Measurements from ENCODE around the gene ZNF593.

ZNF593 gene

DNA sequence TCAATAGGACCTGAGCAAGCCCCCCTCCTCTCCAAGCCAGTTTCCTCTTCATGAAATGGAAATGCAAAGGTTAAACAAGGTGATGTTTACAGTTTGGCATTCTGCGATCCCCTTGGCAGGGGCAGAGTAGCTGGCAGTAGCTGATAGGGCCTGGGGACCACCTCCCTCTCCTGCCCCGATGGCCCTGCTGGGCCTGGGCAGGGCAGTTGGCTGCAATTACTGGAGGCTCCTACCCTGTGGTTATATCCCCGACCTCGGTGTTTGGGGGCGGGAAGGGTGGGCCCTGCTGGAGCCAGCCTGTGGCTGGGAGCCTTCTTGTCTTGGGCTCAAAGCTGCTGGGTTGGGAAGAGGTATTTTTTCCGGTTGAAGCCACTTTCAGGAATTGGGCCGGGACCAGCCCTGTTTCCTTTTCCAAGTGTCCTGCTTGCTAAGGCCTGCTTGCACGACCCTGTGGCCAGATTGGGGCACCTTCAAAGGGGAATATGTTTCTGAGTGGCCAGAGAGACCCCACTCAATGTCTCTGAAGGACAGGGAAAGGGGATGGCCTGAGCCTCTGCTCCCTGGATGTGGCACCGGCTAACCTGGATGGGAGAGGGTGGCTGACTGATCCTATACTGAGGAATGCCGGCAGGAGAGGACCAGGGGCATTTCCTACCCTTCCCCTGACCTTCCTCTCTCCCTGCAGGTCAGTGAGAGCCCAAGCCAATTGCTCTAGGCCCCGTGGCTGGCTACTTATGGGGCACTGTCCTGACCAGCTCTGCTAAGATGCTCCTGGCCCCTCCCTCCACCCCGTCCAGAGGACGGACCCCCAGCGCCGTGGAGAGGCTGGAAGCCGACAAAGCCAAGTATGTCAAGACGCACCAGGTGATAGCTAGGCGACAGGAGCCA lies 8.9 kb upstream of the ZNF593 start:
- H3K36me3 ChIP-seq (ENCODE audit: control insufficient read depth, insufficient read depth, low read length): no peaks in the 10 kb centered on the region
- H3K4me1 ChIP-seq (ENCODE audit: control insufficient read depth, low read depth, low read length): peaks cover 37% of the 10 kb centered on the region
- H3K23ac ChIP-seq (ENCODE audit: low read length): no peak overlapping the region
- no peak overlapping the region for H2BK15ac ChIP-seq (replicated peaks; ENCODE audit: low read depth)
- H3K4me3 ChIP-seq (ENCODE audit: low read length): no peak overlapping the region
- H4K5ac ChIP-seq (ENCODE audit: low read length): no peak overlapping the region
- H2BK120ac ChIP-seq (ENCODE audit: low read depth, low read length): no peak overlapping the region
- H3K56ac ChIP-seq (ENCODE audit: low read length): peak overlapping the region; percentile 89
- peak overlapping the region; percentile 74 for H3K4me2 ChIP-seq (ENCODE audit: low read length)
- no peak overlapping the region for H3K18ac ChIP-seq (ENCODE audit: low read length)
- no peak overlapping the region for H3K4ac ChIP-seq (ENCODE audit: low read depth, low read length)
- WGBS (ENCODE audit: extremely low coverage, insufficient coverage, low lambda C conversion rate): no CpG with 5 or more reads among the region's 18 CpGs
- peaks cover 6% of the 10 kb centered on the region for H3K27me3 ChIP-seq (ENCODE audit: insufficient read depth, low read length, poor library complexity)
- no peak overlapping the region for H3K27ac ChIP-seq (ENCODE audit: low read depth, low read length)
- no peaks in the 10 kb centered on the region for H3K79me2 ChIP-seq (ENCODE audit: control insufficient read depth, insufficient read depth, low read length)
- peak overlapping the region; percentile 82 for H2AK5ac ChIP-seq (ENCODE audit: low read length)
- peak overlapping the region; percentile 71 for H3K9ac ChIP-seq (ENCODE audit: low read length)
- no peak overlapping the region for H4K8ac ChIP-seq (ENCODE audit: low read depth, low read length)
- DNase-seq: no peak
- H3K79me1 ChIP-seq (ENCODE audit: low read length): no peaks in the 10 kb centered on the region
- no peak overlapping the region for H2BK5ac ChIP-seq (ENCODE audit: low read length)

DNA sequence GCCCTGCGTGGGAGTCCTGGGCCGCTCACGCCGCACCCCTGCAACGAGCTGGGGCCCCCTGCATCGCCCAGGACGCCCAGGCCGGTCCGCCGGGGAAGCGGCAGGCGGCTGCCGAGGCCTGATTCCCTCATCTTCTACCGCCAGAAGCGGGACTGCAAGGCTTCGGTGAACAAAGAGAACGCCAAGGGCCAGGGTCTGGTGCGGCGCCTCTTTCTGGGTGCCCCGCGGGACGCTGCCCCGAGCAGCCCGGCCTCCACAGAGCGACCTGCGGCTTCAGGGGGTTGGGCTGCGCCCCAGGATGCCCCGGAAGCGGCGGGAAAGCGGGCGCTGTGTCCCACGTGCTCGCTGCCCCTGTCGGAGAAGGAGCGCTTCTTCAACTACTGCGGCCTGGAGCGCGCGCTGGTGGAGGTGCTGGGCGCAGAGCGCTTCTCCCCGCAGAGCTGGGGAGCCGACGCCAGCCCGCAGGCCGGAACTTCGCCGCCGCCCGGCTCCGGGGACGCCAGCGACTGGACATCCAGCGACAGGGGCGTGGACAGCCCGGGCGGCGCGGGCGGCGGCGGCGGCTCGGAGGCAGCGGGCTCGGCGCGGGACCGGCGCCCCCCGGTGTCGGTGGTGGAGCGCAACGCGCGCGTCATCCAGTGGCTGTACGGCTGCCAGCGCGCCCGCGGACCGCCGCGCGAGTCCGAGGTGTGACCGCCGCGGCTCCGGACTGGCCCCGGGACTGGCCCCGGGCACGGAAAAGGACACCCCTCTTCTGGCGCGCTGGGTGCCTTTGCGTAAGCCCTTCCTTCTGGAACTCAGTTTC lies 8.1 kb upstream of the ZNF593 start:
- Histone ChIP-seq H3K4me3 (ENCODE audit: low read length) (no peak overlapping the region), H3K23ac (ENCODE audit: low read length) (peak overlapping the region; percentile 80), H3K79me2 (ENCODE audit: control insufficient read depth, insufficient read depth, low read length) (no peaks in the 10 kb centered on the region), H2BK120ac (ENCODE audit: low read depth, low read length) (no peak overlapping the region), H3K9ac (ENCODE audit: low read length) (peak overlapping the region; percentile 71), H3K27me3 (ENCODE audit: insufficient read depth, low read length, poor library complexity) (peaks cover 6% of the 10 kb centered on the region), H3K18ac (ENCODE audit: low read length) (peak overlapping the region; percentile 32), H3K36me3 (ENCODE audit: control insufficient read depth, insufficient read depth, low read length) (no peaks in the 10 kb centered on the region), H3K79me1 (ENCODE audit: low read length) (no peaks in the 10 kb centered on the region), H2AK5ac (ENCODE audit: low read length) (no peak overlapping the region), H2BK15ac (replicated peaks; ENCODE audit: low read depth) (no peak overlapping the region), H2BK5ac (ENCODE audit: low read length) (no peak overlapping the region), H3K56ac (ENCODE audit: low read length) (peak overlapping the region; percentile 89), H3K27ac (ENCODE audit: low read depth, low read length) (no peak overlapping the region), H3K4me2 (ENCODE audit: low read length) (peak overlapping the region; percentile 74), H4K8ac (ENCODE audit: low read depth, low read length) (no peak overlapping the region), H3K4ac (ENCODE audit: low read depth, low read length) (peak overlapping the region; percentile 36), H3K4me1 (ENCODE audit: control insufficient read depth, low read depth, low read length) (peaks cover 32% of the 10 kb centered on the region), H4K5ac (ENCODE audit: low read length) (no peak overlapping the region)
- peak; percentile 77 for DNase-seq
- no CpG with 5 or more reads among the region's 98 CpGs for WGBS (ENCODE audit: extremely low coverage, insufficient coverage, low lambda C conversion rate)

DNA sequence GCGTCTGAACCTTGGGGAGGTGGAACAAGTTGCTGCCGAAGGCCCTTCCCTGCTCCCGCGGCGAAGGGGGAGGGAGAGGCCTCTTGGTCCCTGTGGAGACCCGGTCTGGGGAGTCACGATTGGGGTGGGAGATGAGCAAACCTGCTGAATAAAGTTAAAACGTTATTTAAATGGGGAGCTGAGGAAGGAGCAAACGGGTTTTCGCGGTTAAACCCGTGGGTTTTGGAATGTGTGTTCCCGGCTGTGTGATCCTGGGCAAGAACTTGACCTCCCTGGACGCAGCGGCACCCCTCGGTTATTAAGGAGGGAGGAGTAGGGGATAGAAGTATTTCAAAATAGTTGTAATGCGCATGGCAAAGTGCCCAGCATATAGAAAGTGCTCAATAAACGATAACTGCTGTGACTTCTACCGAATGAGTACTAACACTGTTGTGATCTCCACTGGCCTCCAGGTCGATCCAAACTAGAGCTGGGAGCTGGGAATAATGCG lies 7.4 kb upstream of the ZNF593 start:
- H3K4me1 ChIP-seq (ENCODE audit: control insufficient read depth, low read depth, low read length): peaks cover 32% of the 10 kb centered on the region
- no peak overlapping the region for H4K8ac ChIP-seq (ENCODE audit: low read depth, low read length)
- no CpG with 5 or more reads among the region's 21 CpGs for WGBS (ENCODE audit: extremely low coverage, insufficient coverage, low lambda C conversion rate)
- no peak overlapping the region for H3K4ac ChIP-seq (ENCODE audit: low read depth, low read length)
- no peak for DNase-seq
- H2BK120ac ChIP-seq (ENCODE audit: low read depth, low read length): no peak overlapping the region
- peak overlapping the region; percentile 15 for H3K23ac ChIP-seq (ENCODE audit: low read length)
- peak overlapping the region; percentile 89 for H3K56ac ChIP-seq (ENCODE audit: low read length)
- H3K79me1 ChIP-seq (ENCODE audit: low read length): no peaks in the 10 kb centered on the region
- H3K27me3 ChIP-seq (ENCODE audit: insufficient read depth, low read length, poor library complexity): peaks cover 6% of the 10 kb centered on the region
- H2BK15ac ChIP-seq (replicated peaks; ENCODE audit: low read depth): no peak overlapping the region
- H2BK5ac ChIP-seq (ENCODE audit: low read length): no peak overlapping the region
- no peak overlapping the region for H3K27ac ChIP-seq (ENCODE audit: low read depth, low read length)
- H3K79me2 ChIP-seq (ENCODE audit: control insufficient read depth, insufficient read depth, low read length): no peaks in the 10 kb centered on the region
- H3K4me2 ChIP-seq (ENCODE audit: low read length): peak overlapping the region; percentile 74
- no peak overlapping the region for H3K18ac ChIP-seq (ENCODE audit: low read length)
- H3K9ac ChIP-seq (ENCODE audit: low read length): peak overlapping the region; percentile 71
- no peak overlapping the region for H4K5ac ChIP-seq (ENCODE audit: low read length)
- H3K36me3 ChIP-seq (ENCODE audit: control insufficient read depth, insufficient read depth, low read length): no peaks in the 10 kb centered on the region
- no peak overlapping the region for H2AK5ac ChIP-seq (ENCODE audit: low read length)
- H3K4me3 ChIP-seq (ENCODE audit: low read length): no peak overlapping the region

DNA sequence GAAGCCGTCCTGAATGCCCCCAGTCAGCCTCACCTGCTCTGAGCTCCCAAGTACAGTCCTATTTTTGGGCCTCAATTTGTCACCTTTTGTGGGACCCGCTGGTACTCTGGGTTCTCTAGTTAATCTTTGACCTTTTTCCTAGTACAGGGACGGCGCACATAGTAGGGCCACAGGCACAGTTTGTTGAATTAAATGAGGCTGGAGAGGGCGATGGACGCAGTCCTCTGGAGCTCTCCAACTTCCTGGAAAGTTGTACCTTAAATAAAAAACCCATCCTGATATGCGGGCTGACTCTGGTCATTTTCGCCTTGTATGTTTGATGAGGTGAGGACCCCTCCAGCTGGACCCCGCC lies 6.0 kb upstream of the ZNF593 start:
- no peaks in the 10 kb centered on the region for H3K79me2 ChIP-seq (ENCODE audit: control insufficient read depth, insufficient read depth, low read length)
- no peak overlapping the region for H3K18ac ChIP-seq (ENCODE audit: low read length)
- peaks cover 6% of the 10 kb centered on the region for H3K27me3 ChIP-seq (ENCODE audit: insufficient read depth, low read length, poor library complexity)

DNA sequence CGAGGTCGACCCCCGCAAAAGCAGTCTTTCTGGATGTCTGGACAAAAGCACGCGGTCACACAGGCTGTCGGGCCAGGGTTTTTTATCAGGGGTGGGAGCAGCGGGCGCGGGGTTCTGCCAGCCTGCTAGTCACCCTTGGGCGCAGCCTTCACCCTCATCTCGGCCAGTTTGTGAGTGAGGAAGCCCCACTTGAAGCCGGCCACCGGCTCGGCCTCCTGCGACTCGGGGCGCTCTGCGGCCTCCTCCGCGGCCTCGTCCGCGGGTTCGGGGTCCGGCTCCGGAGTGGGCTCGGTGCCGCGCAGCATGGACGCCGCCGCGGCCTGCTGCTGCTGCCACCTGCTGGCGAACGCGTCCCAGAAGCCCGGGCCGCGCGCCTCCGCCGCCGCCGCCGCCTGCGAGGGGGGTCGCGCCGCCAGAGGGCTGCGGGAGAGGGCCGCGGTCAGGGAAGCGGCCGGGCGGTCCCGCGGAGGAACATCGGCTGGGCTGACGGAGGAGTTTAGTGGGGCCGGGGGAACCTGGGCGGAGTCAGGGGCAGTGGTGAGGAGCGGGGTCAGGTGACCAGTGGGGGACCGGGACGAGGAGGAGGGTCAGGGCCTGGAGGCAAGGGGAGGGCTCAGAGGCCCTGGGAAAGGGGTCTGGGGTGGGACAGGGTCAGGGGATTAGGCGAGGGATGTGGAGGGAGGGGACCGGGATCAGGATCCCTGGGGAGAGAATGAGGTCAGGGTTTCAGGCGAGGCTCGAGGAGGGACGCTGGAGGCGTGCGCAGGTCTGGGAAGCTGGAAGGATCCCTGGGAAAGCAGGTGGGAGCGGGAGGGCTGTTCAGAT lies 5.5 kb upstream of the ZNF593 start:
- peak overlapping the region; percentile 30 for H3K18ac ChIP-seq (ENCODE audit: low read length)

More for the DNA sequence above, 6.0 kb upstream of the ZNF593 start:
- Histone ChIP-seq H3K27ac (ENCODE audit: low read depth, low read length) (no peak overlapping the region), H3K9ac (ENCODE audit: low read length) (no peak overlapping the region), H2BK5ac (ENCODE audit: low read length) (no peak overlapping the region), H3K4me2 (ENCODE audit: low read length) (no peak overlapping the region), H3K4me1 (ENCODE audit: control insufficient read depth, low read depth, low read length) (peaks cover 25% of the 10 kb centered on the region), H3K56ac (ENCODE audit: low read length) (no peak overlapping the region), H3K79me1 (ENCODE audit: low read length) (no peaks in the 10 kb centered on the region), H3K36me3 (ENCODE audit: control insufficient read depth, insufficient read depth, low read length) (no peaks in the 10 kb centered on the region), H2AK5ac (ENCODE audit: low read length) (no peak overlapping the region), H3K23ac (ENCODE audit: low read length) (no peak overlapping the region), H2BK120ac (ENCODE audit: low read depth, low read length) (no peak overlapping the region), H2BK15ac (replicated peaks; ENCODE audit: low read depth) (no peak overlapping the region), H3K4me3 (ENCODE audit: low read length) (no peak overlapping the region), H3K4ac (ENCODE audit: low read depth, low read length) (no peak overlapping the region), H4K5ac (ENCODE audit: low read length) (no peak overlapping the region), H4K8ac (ENCODE audit: low read depth, low read length) (no peak overlapping the region)
- no peak for DNase-seq
- WGBS (ENCODE audit: extremely low coverage, insufficient coverage, low lambda C conversion rate): no CpG with 5 or more reads among the region's 9 CpGs

More for the DNA sequence above, 5.5 kb upstream of the ZNF593 start:
- Histone ChIP-seq H3K4ac (ENCODE audit: low read depth, low read length) (no peak overlapping the region), H4K8ac (ENCODE audit: low read depth, low read length) (no peak overlapping the region), H2BK15ac (replicated peaks; ENCODE audit: low read depth) (no peak overlapping the region), H3K56ac (ENCODE audit: low read length) (peak overlapping the region; percentile 54), H3K27ac (ENCODE audit: low read depth, low read length) (no peak overlapping the region), H3K36me3 (ENCODE audit: control insufficient read depth, insufficient read depth, low read length) (no peaks in the 10 kb centered on the region), H3K23ac (ENCODE audit: low read length) (no peak overlapping the region), H3K79me1 (ENCODE audit: low read length) (no peaks in the 10 kb centered on the region), H2BK120ac (ENCODE audit: low read depth, low read length) (no peak overlapping the region), H3K79me2 (ENCODE audit: control insufficient read depth, insufficient read depth, low read length) (no peaks in the 10 kb centered on the region), H3K4me2 (ENCODE audit: low read length) (peak overlapping the region; percentile 66), H3K27me3 (ENCODE audit: insufficient read depth, low read length, poor library complexity) (peaks cover 6% of the 10 kb centered on the region), H4K5ac (ENCODE audit: low read length) (no peak overlapping the region), H3K9ac (ENCODE audit: low read length) (peak overlapping the region; percentile 49), H3K4me1 (ENCODE audit: control insufficient read depth, low read depth, low read length) (peaks cover 23% of the 10 kb centered on the region), H2BK5ac (ENCODE audit: low read length) (no peak overlapping the region), H2AK5ac (ENCODE audit: low read length) (no peak overlapping the region), H3K4me3 (ENCODE audit: low read length) (no peak overlapping the region)
- peak; percentile 80 for DNase-seq
- WGBS (ENCODE audit: extremely low coverage, insufficient coverage, low lambda C conversion rate): no CpG with 5 or more reads among the region's 72 CpGs

Measured in mesendoderm (in vitro differentiated cells).